A549 (cell line): ENCODE data around the gene MYO9A. TPM values are rescaled to one million over a fixed set of nuclear protein-coding genes. Genes with fewer than 3 reads are reported as not detected.

Experiments
- ATAC-seq, 2 experiments: fragments of 200-7000 bp in 1 of 2; fragments of >200 bp in 1 of 2; cut with Nextera tagmentation in 1 of 2; cut with Tn5 transposase in 1 of 2; 3 replicates each; pipeline versions ENCODE4 v1.8.0 to v1.9.1; 2018 to 2020; ENCODE audit warnings: mild to moderate bottlenecking in 1 of 2, moderate library complexity in 1 of 2
- CTCF ChIA-PET: fragments of 300-600 bp; sonication (Branson Sonifier 250); formaldehyde crosslinking; extraction: SDS; loops from one replicate; lab custom pipeline; 2021; ENCODE audit warnings: antibody characterized with exemption, inconsistent platforms; lab: Yijun Ruan, JAX
- POLR2A ChIA-PET: fragments of 350-600 bp; formaldehyde crosslinking; extraction: SDS; loops from one replicate; lab custom pipeline; 2021; ENCODE audit warnings: antibody characterized with exemption, inconsistent platforms; lab: Yijun Ruan, JAX
- DNase-seq, 2 experiments: peaks; one replicate each; pipeline versions ENCODE4 v3.0.0 to v3.0.0-alpha.2; 2011 to 2016; ENCODE audit warnings: low read depth in 1 of 2, low spot score in 1 of 2
- FAIRE-seq: peaks from 2 replicates; lab custom pipeline; 2011; peaks lifted over from hg19 to GRCh38; lab: Jason Lieb, UNC
- H3K27ac ChIP-seq, 2 experiments: fragments of >200 bp; sonication (Bioruptor Twin); formaldehyde crosslinking; 3 replicates each; pipeline ENCODE4 v1.5.1; 2016 to 2017
- H3K4me1 ChIP-seq: fragments of >200 bp; sonication (Bioruptor Twin); formaldehyde crosslinking; 3 replicates; pipeline ENCODE4 v1.6.1; 2016
- H3K4me2 ChIP-seq: fragments of >200 bp; sonication (Bioruptor Twin); formaldehyde crosslinking; 3 replicates; pipeline ENCODE4 v1.6.1; 2016
- H3K4me3 ChIP-seq: fragments of >200 bp; sonication (Bioruptor Twin); formaldehyde crosslinking; 3 replicates; pipeline ENCODE4 v1.5.1; 2016
- H3K9me3 ChIP-seq: fragments of >200 bp; sonication (Bioruptor Twin); formaldehyde crosslinking; 3 replicates; pipeline ENCODE4 v1.6.1; 2016
- BCL3 ChIP-seq: fragments of >200 bp; sonication (Bioruptor Twin); formaldehyde crosslinking; IDR thresholded peaks from 3 replicates; pipeline ENCODE4 v1.6.1; 2016
- CBX8 ChIP-seq: fragments of 200-600 bp; sonication (generic); IDR thresholded peaks from 2 replicates; pipeline ENCODE4 v1.6.1; 2016
- CHD2 ChIP-seq: fragments of 150-350 bp; IDR thresholded peaks from 2 replicates; pipeline ENCODE4 v1.6.1; 2014; ENCODE audit warnings: low read length; ENCODE audit not compliant: partially characterized antibody
- EHMT2 ChIP-seq: fragments of 200-600 bp; sonication (generic); IDR thresholded peaks from 2 replicates; pipeline ENCODE4 v1.6.1; 2016; ENCODE audit warnings: antibody characterized with exemption, low read depth, mild to moderate bottlenecking, moderate library complexity
- FOSB ChIP-seq: fragments of 250-450 bp; sonication (Bioruptor Pico); IDR thresholded peaks from 2 replicates; pipeline ENCODE4 v1.5.0; 2020; ENCODE audit warnings: mild to moderate bottlenecking, moderate library complexity
- FOSL2 ChIP-seq, 2 experiments: fragments of 450-650 bp in 1 of 2; fragments of >200 bp in 1 of 2; sonication (Bioruptor Twin) in 1 of 2; formaldehyde crosslinking; IDR thresholded peaks; 2 replicates each; pipeline versions ENCODE4 v1.5.0 to v1.6.1; 2016 to 2020; ENCODE audit warnings: mild to moderate bottlenecking in 1 of 2, moderate library complexity in 1 of 2
- FOXS1 ChIP-seq: fragments of 250-450 bp; sonication (Bioruptor Pico); IDR thresholded peaks from 2 replicates; pipeline ENCODE4 v1.5.0; 2020; ENCODE audit warnings: mild to moderate bottlenecking, moderate library complexity
- HDAC2 ChIP-seq: fragments of 200-600 bp; sonication (generic); IDR thresholded peaks from 2 replicates; pipeline ENCODE4 v1.6.1; 2016
- HES2 ChIP-seq: fragments of >200 bp; sonication (Bioruptor Twin); formaldehyde crosslinking; IDR thresholded peaks from 2 replicates; pipeline ENCODE4 v1.6.1; 2016
- HOXA7 ChIP-seq: fragments of 250-450 bp; sonication (Bioruptor Pico); IDR thresholded peaks from 2 replicates; pipeline ENCODE4 v1.5.0; 2020; ENCODE audit warnings: mild to moderate bottlenecking, moderate library complexity
- JUN ChIP-seq, 2 experiments: fragments of >200 bp; sonication (Bioruptor Twin); formaldehyde crosslinking; IDR thresholded peaks; 2 replicates in 1 of 2; 3 replicates in 1 of 2; pipeline ENCODE4 v1.6.1; 2016 to 2017
- KDM1A ChIP-seq: fragments of 200-600 bp; sonication (generic); IDR thresholded peaks from 2 replicates; pipeline ENCODE4 v1.6.1; 2016; ENCODE audit warnings: low read depth, mild to moderate bottlenecking
- MAFK ChIP-seq: fragments of 450-650 bp; IDR thresholded peaks from 2 replicates; pipeline ENCODE4 v1.6.1; 2014; ENCODE audit not compliant: partially characterized antibody
- MYC ChIP-seq: IDR thresholded peaks from 2 replicates; pipeline ENCODE4 v1.6.1; 2012; ENCODE audit warnings: mild to moderate bottlenecking, inconsistent platforms, low read length, improper control_type of control experiment, borderline replicate concordance
- NPAS2 ChIP-seq: fragments of 250-450 bp; sonication (Bioruptor Pico); IDR thresholded peaks from 2 replicates; pipeline ENCODE4 v1.8.0; 2022; ENCODE audit warnings: mild to moderate bottlenecking, moderate library complexity, borderline replicate concordance
- POLR2A ChIP-seq: IDR thresholded peaks from 2 replicates; pipeline ENCODE4 v1.6.1; 2012; ENCODE audit warnings: mild to moderate bottlenecking, low read length
- POLR2AphosphoS2 ChIP-seq: conservative IDR thresholded peaks from 2 replicates; pipeline ENCODE4 v1.6.1; 2012; ENCODE audit warnings: low read length, improper control_type of control experiment, inconsistent platforms
- RARB ChIP-seq: fragments of 250-450 bp; sonication (Bioruptor Pico); IDR thresholded peaks from 2 replicates; pipeline ENCODE4 v1.8.0; 2021; ENCODE audit warnings: mild to moderate bottlenecking, moderate library complexity
- REST ChIP-seq: fragments of 200-600 bp; sonication (generic); IDR thresholded peaks from 2 replicates; pipeline ENCODE4 v1.6.1; 2016; ENCODE audit warnings: antibody characterized with exemption, mild to moderate bottlenecking, moderate library complexity
- RFX5 ChIP-seq: fragments of 450-650 bp; IDR thresholded peaks from 2 replicates; pipeline ENCODE4 v1.7.1; 2014; ENCODE audit warnings: antibody characterized with exemption, mild to moderate bottlenecking, moderate library complexity
- TP53 ChIP-seq: fragments of 250-450 bp; sonication (Bioruptor Pico); IDR thresholded peaks from 2 replicates; pipeline ENCODE4 v1.5.0; 2021; ENCODE audit warnings: mild to moderate bottlenecking, moderate library complexity
- ZFP36 ChIP-seq: fragments of 450-650 bp; IDR thresholded peaks from 2 replicates; pipeline ENCODE4 v1.6.1; 2014; ENCODE audit warnings: borderline replicate concordance; ENCODE audit not compliant: partially characterized antibody
- ZNF302 ChIP-seq: fragments of 250-450 bp; sonication (Bioruptor Pico); IDR thresholded peaks from 2 replicates; pipeline ENCODE4 v1.9.0; 2021; ENCODE audit warnings: inconsistent platforms, mild to moderate bottlenecking, moderate library complexity
- WGBS: methylation state at CpG from one replicate; pipeline ENCODE4 v1.1.6; 2017; ENCODE audit errors: missing lambda C conversion rate; 5-methylcytosine and 5-hydroxymethylcytosine counted together
- polyA plus RNA-seq, 4 experiments: library from polyadenylated mRNA; depleted of rRNA in 3 of 4; stranded (reverse); fragments of >200 nt; fragmentation: RNase III in 1 of 4; extraction: RNeasy Plus Mini Kit Qiagen cat#74134 plus additional on column Dnase treatment in 1 of 4; gene quantifications; 2 replicates in 3 of 4; 3 replicates in 1 of 4; pipeline ENCODE4 v1.2.3, GENCODE V29; 2011 to 2017

Gene MYO9A
- polyA plus RNA-seq, 2 of the 4 experiments (the other 2 are of a cell fraction) = 5.9 to 21.9 TPM

- Histone ChIP-seq H3K27ac (no peak overlapping the region), H3K4me3 (no peak overlapping the region), H3K4me2 (no peak overlapping the region), H3K4me1 (peaks cover 10% of the 10 kb centered on the region), H3K9me3 (no peaks in the 10 kb centered on the region)
- ChIA-PET CTCF (no interaction called here), POLR2A (no interaction called here)
- WGBS = 86% methylated on average over 2 of the region's 2 CpGs
- no peak for ATAC-seq
- no peak for FAIRE-seq
- TF ChIP-seq HDAC2 = no peak
- DNase-seq = no peak
Observed at GRCh38 chr15:72065801-72066200, 52.1 kb downstream of the MYO9A start.

GRCh38 chr15:72063186-72063585, 54.8 kb downstream of the MYO9A start:
- ChIA-PET POLR2A (no interaction called here), CTCF (interaction anchor here (1.4 kb wide), 1 partner anchor 9 kb away, joined by 4 read pairs; no protein-coding TSS in a partner anchor)
- TF ChIP-seq ZFP36 = no peak
- TF ChIP-seq NPAS2 = no peak
- TF ChIP-seq KDM1A = no peak
- no peak for TF ChIP-seq CHD2
- no peak for TF ChIP-seq HES2
- no peak for TF ChIP-seq BCL3
- no peak for TF ChIP-seq POLR2A
- TF ChIP-seq EHMT2 = no peak
- no peak for TF ChIP-seq ZNF302 (CRISPR knock-in tag)
- ATAC-seq = no peak
- Histone ChIP-seq H3K27ac (no peak overlapping the region), H3K4me2 (no peak overlapping the region), H3K4me1 (peaks cover 11% of the 10 kb centered on the region), H3K9me3 (no peaks in the 10 kb centered on the region), H3K4me3 (no peak overlapping the region)
- DNase-seq = no peak
- peak; percentile 32 for FAIRE-seq

GRCh38 chr15:72062319-72062718, 55.6 kb downstream of the MYO9A start:
- no peak overlapping the region for H3K4me3 ChIP-seq
- DNase-seq (no peak), FAIRE-seq (peak; percentile 18)
- H3K9me3 ChIP-seq = no peaks in the 10 kb centered on the region
- H3K4me1 ChIP-seq = peaks cover 12% of the 10 kb centered on the region
- H3K4me2 ChIP-seq = no peak overlapping the region
- POLR2A ChIA-PET = no interaction called here
- TF ChIP-seq REST (no peak), FOSB (no peak), POLR2A (no peak), CBX8 (no peak), JUN (IDR thresholded peaks at IDR 0.05) (no peak), HES2 (no peak), TP53 (CRISPR knock-in tag) (no peak), EHMT2 (no peak), KDM1A (no peak), FOSL2 (IDR thresholded peaks at IDR 0.05) (no peak), FOSL2 (CRISPR knock-in tag; IDR thresholded peaks at IDR 0.05) (no peak), RFX5 (no peak), POLR2AphosphoS2 (no peak), HOXA7 (CRISPR knock-in tag) (no peak), MYC (no peak), RARB (CRISPR knock-in tag) (no peak), MAFK (no peak), FOXS1 (CRISPR knock-in tag) (no peak)
- TF ChIP-seq, all 56 proteins: peak for 0
- H3K27ac ChIP-seq = no peak overlapping the region
- ATAC-seq = no peak
- CTCF ChIA-PET = interaction anchor here (1.4 kb wide), 1 partner anchor 8 kb away, joined by 4 read pairs; no protein-coding TSS in a partner anchor
